ENCODE data around the gene CD200R1L. TPM values are rescaled to one million over a fixed set of nuclear protein-coding genes. Genes with fewer than 3 reads are reported as not detected.

Gene CD200R1L
- total and polyA plus RNA-seq, 2 of the 13 experiments (the other 11 are each of a cell fraction or from before 2014, with no cell fraction given) = not detected

- Histone ChIP-seq H3K4me1 (ENCODE audit: insufficient read depth, low read length) (no peaks in the 10 kb centered on the region), H4K20me1 (ENCODE audit: insufficient read depth, low read length) (no peaks in the 10 kb centered on the region), H3K4me3 (replicated peaks in 1 of 3; ENCODE audit: insufficient read depth in 1 of 3, low read depth in 2 of 3, low read length in 3 of 3) (no peak overlapping the region), H3K27ac (ENCODE audit: extremely low read length, insufficient read depth, low read length) (no peak overlapping the region), H3K79me2 (ENCODE audit: insufficient read depth, low read length) (no peaks in the 10 kb centered on the region), H2AFZ (ENCODE audit: low read length) (no peak overlapping the region), H3K9ac (ENCODE audit: insufficient read depth, low read depth, low read length) (no peak overlapping the region), H3K27me3 (ENCODE audit: control insufficient read depth in 1 of 2, insufficient read depth in 2 of 2, low read length in 2 of 2) (no peaks in the 10 kb centered on the region), H3K4me2 (ENCODE audit: low read depth, low read length) (no peak overlapping the region), H3K9me3 (ENCODE audit: low read length) (no peaks in the 10 kb centered on the region), H3K36me3 (replicated peaks in 1 of 2; ENCODE audit: control insufficient read depth in 1 of 2, insufficient read depth in 2 of 2, low read length in 2 of 2) (no peaks in the 10 kb centered on the region)
- ChIA-PET POLR2A (no interaction called here), CTCF (ENCODE audit: low intra/inter-chr PET ratio, low total read pairs) (no interaction called here)
- intact Hi-C loops (cut with micrococcal nuclease; ENCODE audit: unreplicated experiment) (no loop called here), in situ Hi-C loops (cut with HindIII; ENCODE audit: extremely low pct_ligation_motif_present, low pct_unique_long_range_greater_than_20kb) (no loop called here)
- ATAC-seq (no peak), FAIRE-seq (no peak), DNase-seq (ENCODE audit: low spot score) (no peak)
- 2% methylated on average over 2 of the region's 2 CpGs for WGBS (ENCODE audit: low lambda C conversion rate)
- TF ChIP-seq ZNF264 (CRISPR knock-in tag; IDR thresholded peaks at IDR 0.05) = no peak
- TF ChIP-seq MXI1 (IDR thresholded peaks at IDR 0.05; ENCODE audit: borderline replicate concordance, low read depth, low read length) = no peak
- TF ChIP-seq ZNF597 (CRISPR knock-in tag; IDR thresholded peaks at IDR 0.05) = no peak
- no peak for TF ChIP-seq ZNF740 (CRISPR knock-in tag; IDR thresholded peaks at IDR 0.05)
- TF ChIP-seq MAZ (IDR thresholded peaks at IDR 0.05; ENCODE audit: borderline replicate concordance, low read depth, low read length) = no peak
- no peak for TF ChIP-seq MAZ (CRISPR knock-in tag; IDR thresholded peaks at IDR 0.05; ENCODE audit: low read depth)
- TF ChIP-seq ARNTL (CRISPR knock-in tag; IDR thresholded peaks at IDR 0.05) = no peak
- TF ChIP-seq ZNF775 (CRISPR knock-in tag; IDR thresholded peaks at IDR 0.05; ENCODE audit: borderline replicate concordance) = no peak
- TF ChIP-seq EZH2 (conservative IDR thresholded peaks at IDR 0.05; ENCODE audit: low read depth, low read length) = no peak
- no peak for TF ChIP-seq IRF1 (CRISPR knock-in tag; IDR thresholded peaks at IDR 0.05; ENCODE audit: low read depth)
- TF ChIP-seq ZNF589 (CRISPR knock-in tag; conservative IDR thresholded peaks at IDR 0.05) = no peak
- TF ChIP-seq RORA (CRISPR knock-in tag; IDR thresholded peaks at IDR 0.05) = no peak
- BruUV-seq (replicated peaks) = no TSS peak
These were observed 28.9 kb upstream of the CD200R1L start for GRCh38 chr3:112875561-112875960.
